Stomach (tissue), 4 donors: ENCODE results near the gene GHRL.

Experiments used
- CTCF ChIP-seq, 7 experiments: fragments of 450-650 bp in 4 of 7; fragments of 200-600 bp in 3 of 7; sonication (generic) in 3 of 7; IDR thresholded peaks; one replicate each; pipeline ENCODE4 v1.5.1; 2016 to 2019; ENCODE audit warnings: antibody characterized with exemption in 7 of 7, control low read depth in 2 of 7, mild to moderate bottlenecking in 1 of 7
- POLR2A ChIP-seq, 4 donors: fragments of 450-650 bp; IDR thresholded peaks; one replicate each; pipeline ENCODE4 v1.6.1; 2016; ENCODE audit warnings: antibody characterized with exemption in 4 of 4, control low read depth in 2 of 4, mild to moderate bottlenecking in 1 of 4, moderate library complexity in 1 of 4

DNA sequence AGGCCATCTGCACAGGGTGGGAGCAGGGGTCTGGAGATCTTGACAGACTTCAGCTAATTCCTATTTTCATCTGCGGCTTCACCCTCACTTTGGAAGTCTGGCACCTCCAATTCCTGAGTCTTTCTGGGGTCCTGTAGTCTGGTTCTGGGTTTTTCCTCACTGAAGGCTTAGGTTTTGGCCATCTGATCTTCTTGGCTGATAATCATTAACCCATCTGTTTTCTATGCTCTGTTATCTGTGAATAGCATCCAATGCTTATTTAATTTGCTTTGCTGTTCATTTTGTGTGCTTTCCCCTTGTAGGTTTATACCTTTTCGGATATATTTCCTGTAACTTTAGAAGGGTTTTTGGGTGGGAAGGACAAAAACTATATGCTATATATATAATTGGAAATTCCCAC, 26.9 kb downstream of the GHRL start:
- TF ChIP-seq CTCF (IDR thresholded peaks at IDR 0.05) (no peak), POLR2A (IDR thresholded peaks at IDR 0.05) (no peak)
